DOHH2 (cell line): ENCODE data around the gene RAD51B.

ENCODE experiments used
- EZH2phosphoT487 ChIP-seq: fragments of 200-600 bp; sonication (generic); IDR thresholded peaks from 2 replicates; pipeline ENCODE4 v1.6.1; 2017; ENCODE audit warnings: borderline replicate concordance, mild to moderate bottlenecking, antibody characterized with exemption, low read length, moderate library complexity, mixed read lengths
- TF ChIP-seq, protein P1 (sequence below): fragments of 200-600 bp; sonication (generic); IDR thresholded peaks from one replicate; pipeline ENCODE4 v1.5.1; 2014; ENCODE audit warnings: antibody characterized with exemption, mild to moderate bottlenecking, low read depth, low read length; ENCODE audit not compliant: poor library complexity, severe bottlenecking

DNA sequence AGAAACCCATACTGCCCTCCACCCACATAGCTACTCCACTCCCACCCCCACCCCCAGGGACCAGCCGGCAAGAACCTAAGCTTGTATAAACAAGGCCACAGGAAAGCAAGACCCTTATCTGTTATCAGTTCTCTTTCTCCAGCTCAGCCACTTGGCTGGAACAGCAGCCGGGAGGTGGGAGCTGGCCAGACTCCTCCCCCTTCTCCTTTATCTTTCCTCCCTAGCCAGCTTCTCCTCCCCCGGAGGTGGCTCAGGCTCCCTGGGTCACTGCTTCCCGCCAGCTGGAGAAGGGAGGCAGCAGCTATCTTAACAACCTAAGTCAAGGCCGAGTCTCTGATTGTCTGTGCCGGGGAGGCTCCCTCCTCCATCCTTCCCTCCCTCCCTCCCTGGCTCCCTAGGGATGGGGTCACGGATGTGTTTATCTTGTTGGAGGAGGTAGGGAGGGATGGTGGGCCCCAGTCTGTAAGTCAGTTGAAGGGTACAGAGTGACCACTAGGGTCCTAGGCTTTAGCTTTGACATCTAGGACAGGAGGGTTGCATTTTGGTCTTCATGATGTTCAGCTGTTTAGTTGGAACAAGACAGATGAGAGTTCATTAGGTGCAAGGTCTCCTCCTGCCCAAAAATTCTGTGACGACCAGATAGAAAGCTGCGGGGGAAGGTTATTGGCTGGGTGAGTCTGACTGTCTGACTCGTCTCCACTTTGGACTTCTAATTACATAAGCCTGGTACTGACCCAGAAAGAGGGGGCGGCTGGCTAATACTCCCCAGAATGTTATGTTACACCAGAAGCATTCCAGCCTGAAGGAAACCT lies 943.6 kb downstream of the RAD51B start:
- TF ChIP-seq, protein P1, sequence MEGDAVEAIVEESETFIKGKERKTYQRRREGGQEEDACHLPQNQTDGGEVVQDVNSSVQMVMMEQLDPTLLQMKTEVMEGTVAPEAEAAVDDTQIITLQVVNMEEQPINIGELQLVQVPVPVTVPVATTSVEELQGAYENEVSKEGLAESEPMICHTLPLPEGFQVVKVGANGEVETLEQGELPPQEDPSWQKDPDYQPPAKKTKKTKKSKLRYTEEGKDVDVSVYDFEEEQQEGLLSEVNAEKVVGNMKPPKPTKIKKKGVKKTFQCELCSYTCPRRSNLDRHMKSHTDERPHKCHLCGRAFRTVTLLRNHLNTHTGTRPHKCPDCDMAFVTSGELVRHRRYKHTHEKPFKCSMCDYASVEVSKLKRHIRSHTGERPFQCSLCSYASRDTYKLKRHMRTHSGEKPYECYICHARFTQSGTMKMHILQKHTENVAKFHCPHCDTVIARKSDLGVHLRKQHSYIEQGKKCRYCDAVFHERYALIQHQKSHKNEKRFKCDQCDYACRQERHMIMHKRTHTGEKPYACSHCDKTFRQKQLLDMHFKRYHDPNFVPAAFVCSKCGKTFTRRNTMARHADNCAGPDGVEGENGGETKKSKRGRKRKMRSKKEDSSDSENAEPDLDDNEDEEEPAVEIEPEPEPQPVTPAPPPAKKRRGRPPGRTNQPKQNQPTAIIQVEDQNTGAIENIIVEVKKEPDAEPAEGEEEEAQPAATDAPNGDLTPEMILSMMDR, result no peak
- TF ChIP-seq EZH2phosphoT487, result no peak
